Measurements from ENCODE around the gene KIF25.

KIF25 gene

GRCh38 chr6:168039301-168039700 lies 41.8 kb downstream of the KIF25 start:
- DNase-seq = no peak

- no peak for DNase-seq
Observed at GRCh38 chr6:168039849-168040248, 42.4 kb downstream of the KIF25 start.

- no peak for DNase-seq
Observed at GRCh38 chr6:168040856-168041496, 43.5 kb downstream of the KIF25 start.

- no peak for DNase-seq
Observed at GRCh38 chr6:168041928-168042327, 44.5 kb downstream of the KIF25 start.

GRCh38 chr6:168042426-168043192 lies 45.1 kb downstream of the KIF25 start:
- DNase-seq = no peak

- DNase-seq = no peak
Observed at GRCh38 chr6:168043193-168043847, 45.8 kb downstream of the KIF25 start.

- DNase-seq = no peak
Observed at GRCh38 chr6:168043848-168044415, 46.5 kb downstream of the KIF25 start.

- no peak for DNase-seq
Observed at GRCh38 chr6:168044521-168045130, 47.2 kb downstream of the KIF25 start.

GRCh38 chr6:168045141-168045691 lies 47.7 kb downstream of the KIF25 start:
- no peak for DNase-seq

- no peak for DNase-seq
Observed at GRCh38 chr6:168045706-168046620, 48.5 kb downstream of the KIF25 start.

- no peak for DNase-seq
Observed at GRCh38 chr6:168046696-168047095, 49.2 kb downstream of the KIF25 start.

GRCh38 chr6:168047841-168048723 lies 50.6 kb downstream of the KIF25 start:
- DNase-seq = no peak

GRCh38 chr6:168048724-168049025 lies 51.2 kb downstream of the KIF25 start:
- no peak for DNase-seq

GRCh38 chr6:168049277-168049676 lies 51.8 kb downstream of the KIF25 start:
- no peak for DNase-seq

GRCh38 chr6:168049706-168050224 lies 52.3 kb downstream of the KIF25 start:
- no peak for DNase-seq

- no peak for DNase-seq
Observed at GRCh38 chr6:168050225-168050880, 52.9 kb downstream of the KIF25 start.

- no peak for DNase-seq
Observed at GRCh38 chr6:168050881-168051586, 53.6 kb downstream of the KIF25 start.

GRCh38 chr6:168051648-168052047 lies 54.2 kb downstream of the KIF25 start:
- no peak for DNase-seq

GRCh38 chr6:168052291-168052891 lies 54.9 kb downstream of the KIF25 start:
- no peak for DNase-seq

Measured in EL (cell line).